OCI-M2 (cell line): ENCODE measurements around the gene SH2D6.
"Not testable (repeated sequence)": the region's sequence is repeated elsewhere in the genome, so short reads cannot be mapped to it uniquely, and the experiment has no call there.

ENCODE experiments used
- DNase-seq: peaks from one replicate; lab custom pipeline; 2025; ENCODE audit not compliant: unreplicated experiment; lab: John Stamatoyannopoulos, UW

Gene SH2D6

GRCh38 chr2:85439025-85439472, 20.5 kb downstream of the SH2D6 start:
- no peak for DNase-seq

- not testable (repeated sequence) for DNase-seq
Measured at GRCh38 chr2:85439569-85439968, 21.1 kb downstream of the SH2D6 start.

- DNase-seq, result no peak
Measured at GRCh38 chr2:85439986-85440385, 21.5 kb downstream of the SH2D6 start.

GRCh38 chr2:85440729-85441128, 22.2 kb downstream of the SH2D6 start:
- no peak for DNase-seq

- no peak for DNase-seq
Measured at GRCh38 chr2:85441864-85442263, 23.4 kb downstream of the SH2D6 start.

- no peak for DNase-seq
Measured at GRCh38 chr2:85444629-85445172, 26.2 kb downstream of the SH2D6 start.

- DNase-seq, result no peak
Measured at GRCh38 chr2:85445316-85446295, 27.1 kb downstream of the SH2D6 start.

GRCh38 chr2:85446296-85447221, 28.0 kb downstream of the SH2D6 start:
- no peak for DNase-seq

- DNase-seq, result no peak
Measured at GRCh38 chr2:85447222-85447585, 28.7 kb downstream of the SH2D6 start.

GRCh38 chr2:85448461-85449213, 30.1 kb downstream of the SH2D6 start:
- no peak for DNase-seq

GRCh38 chr2:85449214-85449588, 30.7 kb downstream of the SH2D6 start:
- DNase-seq, result no peak

GRCh38 chr2:85452237-85452636, 33.7 kb downstream of the SH2D6 start:
- no peak for DNase-seq

- no peak for DNase-seq
Measured at GRCh38 chr2:85453571-85453970, 35.1 kb downstream of the SH2D6 start.

GRCh38 chr2:85455552-85456090, 37.1 kb downstream of the SH2D6 start:
- DNase-seq, result no peak

GRCh38 chr2:85457043-85457442, 38.5 kb downstream of the SH2D6 start:
- DNase-seq, result no peak

- DNase-seq, result no peak
Measured at GRCh38 chr2:85457877-85458316, 39.4 kb downstream of the SH2D6 start.

GRCh38 chr2:85458601-85459563, 40.4 kb downstream of the SH2D6 start:
- no peak for DNase-seq

- DNase-seq, result no peak
Measured at GRCh38 chr2:85459771-85460170, 41.3 kb downstream of the SH2D6 start.

- no peak for DNase-seq
Measured at GRCh38 chr2:85462322-85462721, 43.8 kb downstream of the SH2D6 start.
